HCT116 (cell line): ENCODE measurements around the gene TBCC. TPM values are rescaled to one million over a fixed set of nuclear protein-coding genes. Genes with fewer than 3 reads are reported as not detected.

Experiments
- ATAC-seq: fragments of 200-7000 bp; cut with Tn5 transposase; 2 replicates; pipeline ENCODE4 v1.9.1; 2020; ENCODE audit warnings: mild to moderate bottlenecking, moderate library complexity
- BruUV-seq: library from RNA; stranded (reverse); fragments of 400-500 nt; replicated peaks from 2 replicates; lab custom pipeline; 2021; lab: Mats Ljungman, UMichigan
- CTCF ChIA-PET: fragments of 300-600 bp; sonication (Branson Sonifier 250); formaldehyde crosslinking; loops from one replicate; lab custom pipeline; 2021; ENCODE audit warnings: antibody characterized with exemption; lab: Charles Lee
- POLR2A ChIA-PET: fragments of 300-600, 350-600 bp; sonication (Branson Sonifier 250); formaldehyde crosslinking; loops from one replicate; lab custom pipeline; 2021; ENCODE audit warnings: antibody characterized with exemption; lab: Charles Lee
- RAD21 ChIA-PET, 2 experiments: fragments of 300-600 bp; sonication (Branson Sonifier 250); formaldehyde crosslinking; loops; one replicate each; lab custom pipeline; 2023; ENCODE audit warnings: low total read pairs in 2 of 2; ENCODE audit not compliant: uncharacterized antibody in 2 of 2, unreplicated experiment in 2 of 2, low non-redundant PET in 1 of 2; lab: Charles Lee
- DNase-seq: peaks from one replicate; pipeline ENCODE4 v3.0.0-alpha.2; 2010; ENCODE audit warnings: low read depth, low spot score
- H2AFZ ChIP-seq: fragments of 200-600 bp; shearing (Covaris generic), sonication (generic); 2 replicates; pipeline ENCODE4 v1.6.1; 2017; ENCODE audit warnings: low read depth, mixed run types, mixed read lengths, antibody characterized with exemption, low read length; ENCODE audit not compliant: poor library complexity, severe bottlenecking
- H3K27ac ChIP-seq: 2 replicates; pipeline ENCODE4 v1.5.1; 2012; ENCODE audit warnings: low read depth, low read length
- H3K27me3 ChIP-seq: fragments of 200-600 bp; sonication (generic); 2 replicates; pipeline ENCODE4 v1.6.1; 2016; ENCODE audit warnings: mixed run types, low read length, mixed read lengths; ENCODE audit not compliant: insufficient read depth
- H3K36me3 ChIP-seq, 2 experiments: fragments of 200-500 bp in 1 of 2; fragments of 200-600 bp in 1 of 2; sonication (Bioruptor generic) in 1 of 2; sonication (generic) in 1 of 2; 2 replicates each; pipeline versions ENCODE4 v1.5.1 to v1.6.1; 2014 to 2016; ENCODE audit warnings: low read length in 2 of 2, inconsistent platforms in 1 of 2, mixed read lengths in 1 of 2, mixed run types in 1 of 2; ENCODE audit not compliant: insufficient read depth in 2 of 2, control insufficient read depth in 1 of 2
- H3K4me1 ChIP-seq, 2 experiments: fragments of 200-600 bp in 1 of 2; sonication (generic) in 1 of 2; 2 replicates each; pipeline versions ENCODE4 v1.5.1 to v1.6.1; 2012 to 2017; ENCODE audit warnings: low read length in 2 of 2, inconsistent platforms in 1 of 2, mild to moderate bottlenecking in 1 of 2, mixed read lengths in 1 of 2, mixed run types in 1 of 2, moderate library complexity in 1 of 2; ENCODE audit not compliant: insufficient read depth in 2 of 2, control insufficient read depth in 1 of 2
- H3K4me2 ChIP-seq: fragments of 200-600 bp; sonication (generic); 2 replicates; pipeline ENCODE4 v1.6.1; 2017; ENCODE audit warnings: mixed run types, low read length, mixed read lengths
- H3K4me3 ChIP-seq, 2 experiments: fragments of 200-600 bp in 1 of 2; sonication (generic) in 1 of 2; replicated peaks in 1 of 2; 2 replicates each; pipeline ENCODE4 v1.5.1; 2011 to 2016; ENCODE audit warnings: low read length in 2 of 2, control low read depth in 1 of 2, low read depth in 1 of 2, mild to moderate bottlenecking in 1 of 2, mixed read lengths in 1 of 2, mixed run types in 1 of 2
- H3K79me2 ChIP-seq: fragments of 200-600 bp; sonication (generic); 2 replicates; pipeline ENCODE4 v1.6.1; 2017; ENCODE audit warnings: mild to moderate bottlenecking, mixed run types, low read length, moderate library complexity, mixed read lengths; ENCODE audit not compliant: insufficient read depth
- H3K9ac ChIP-seq: fragments of 200-600 bp; sonication (generic); 2 replicates; pipeline ENCODE4 v1.6.1; 2016; ENCODE audit warnings: low read length, mixed read lengths
- H3K9me2 ChIP-seq: fragments of 200-600 bp; sonication (generic), shearing (Covaris generic); 2 replicates; pipeline ENCODE4 v1.6.1; 2017; ENCODE audit warnings: mixed run types, mild to moderate bottlenecking, moderate library complexity; ENCODE audit not compliant: insufficient read depth
- H3K9me3 ChIP-seq, 2 experiments: fragments of 200-500 bp in 1 of 2; fragments of 200-600 bp in 1 of 2; sonication (Bioruptor generic) in 1 of 2; sonication (generic) in 1 of 2; 2 replicates each; pipeline ENCODE4 v1.6.1; 2014 to 2017; ENCODE audit warnings: low read length in 2 of 2, mixed read lengths in 2 of 2, inconsistent platforms in 1 of 2, low read depth in 1 of 2, mild to moderate bottlenecking in 1 of 2, mixed run types in 1 of 2, moderate library complexity in 1 of 2; ENCODE audit not compliant: control insufficient read depth in 1 of 2, insufficient read depth in 1 of 2
- H4K20me1 ChIP-seq: fragments of 200-600 bp; sonication (generic), shearing (Covaris generic); 2 replicates; pipeline ENCODE4 v1.6.1; 2017; ENCODE audit warnings: mixed run types, mild to moderate bottlenecking, moderate library complexity; ENCODE audit not compliant: insufficient read depth
- CEBPB ChIP-seq: IDR thresholded peaks from 2 replicates; pipeline ENCODE4 v1.6.1; 2012; ENCODE audit warnings: low read depth
- EGR1 ChIP-seq: IDR thresholded peaks from 2 replicates; pipeline ENCODE4 v1.6.1; 2012; ENCODE audit warnings: low read depth
- ELF1 ChIP-seq: IDR thresholded peaks from 2 replicates; pipeline ENCODE4 v1.6.1; 2012; ENCODE audit warnings: low read depth, borderline replicate concordance
- EZH2phosphoT487 ChIP-seq: fragments of 200-600 bp; IDR thresholded peaks from 2 replicates; pipeline ENCODE4 v1.6.1; 2018; ENCODE audit warnings: antibody characterized with exemption, borderline replicate concordance
- FOSL1 ChIP-seq: IDR thresholded peaks from 2 replicates; pipeline ENCODE4 v1.6.1; 2012; ENCODE audit warnings: low read depth
- RAD21 ChIP-seq: IDR thresholded peaks from 2 replicates; pipeline ENCODE4 v1.6.1; 2012; ENCODE audit warnings: low read depth, mild to moderate bottlenecking
- SIN3A ChIP-seq: IDR thresholded peaks from 2 replicates; pipeline ENCODE4 v1.6.1; 2012; ENCODE audit warnings: low read depth
- SP1 ChIP-seq: IDR thresholded peaks from 2 replicates; pipeline ENCODE4 v1.6.1; 2012; ENCODE audit warnings: low read depth
- TCF7L2 ChIP-seq: IDR thresholded peaks from 2 replicates; pipeline ENCODE4 v1.7.0; 2011; ENCODE audit warnings: borderline replicate concordance, inconsistent platforms; ENCODE audit not compliant: insufficient read depth, insufficient read length; ENCODE audit errors: extremely low read depth
- intact Hi-C: fragments of 100-400 bp; cut with micrococcal nuclease; formaldehyde crosslinking; loops from 2 replicates; pipeline ENCODE4 v1.10.0; 2022
- total RNA-seq: library from RNA; stranded (reverse); gene quantifications from one replicate; pipeline ENCODE4 v1.2.1, GENCODE V29; 2021; ENCODE audit not compliant: unreplicated experiment
- TF ChIP-seq, protein P1 (sequence below): IDR thresholded peaks from 2 replicates; pipeline ENCODE4 v1.6.1; 2011; ENCODE audit warnings: mild to moderate bottlenecking, low read length, moderate library complexity; ENCODE audit not compliant: insufficient replicate concordance; ENCODE audit errors: extremely low read depth
- TF ChIP-seq, protein P2 (sequence below), 3 experiments: fragments of 200-600 bp in 1 of 3; sonication (generic) in 1 of 3; IDR thresholded peaks in 2 of 3; conservative IDR thresholded peaks in 1 of 3; 2 replicates each; pipeline ENCODE4 v1.5.1; 2012 to 2017; ENCODE audit warnings: low read depth in 2 of 3, low read length in 2 of 3, antibody characterized with exemption in 1 of 3, borderline replicate concordance in 1 of 3, control low read depth in 1 of 3, mild to moderate bottlenecking in 1 of 3, mixed read lengths in 1 of 3, mixed run types in 1 of 3, moderate library complexity in 1 of 3; ENCODE audit not compliant: insufficient read depth in 1 of 3
- TF ChIP-seq, protein P3 (sequence below): IDR thresholded peaks from 2 replicates; pipeline ENCODE4 v1.6.1; 2012
- TF ChIP-seq, protein P4 (sequence below): IDR thresholded peaks from 2 replicates; pipeline ENCODE4 v1.6.1; 2012

The TBCC gene
- total RNA-seq, 1 experiment from 2014 or later = 17.1 TPM

DNA sequence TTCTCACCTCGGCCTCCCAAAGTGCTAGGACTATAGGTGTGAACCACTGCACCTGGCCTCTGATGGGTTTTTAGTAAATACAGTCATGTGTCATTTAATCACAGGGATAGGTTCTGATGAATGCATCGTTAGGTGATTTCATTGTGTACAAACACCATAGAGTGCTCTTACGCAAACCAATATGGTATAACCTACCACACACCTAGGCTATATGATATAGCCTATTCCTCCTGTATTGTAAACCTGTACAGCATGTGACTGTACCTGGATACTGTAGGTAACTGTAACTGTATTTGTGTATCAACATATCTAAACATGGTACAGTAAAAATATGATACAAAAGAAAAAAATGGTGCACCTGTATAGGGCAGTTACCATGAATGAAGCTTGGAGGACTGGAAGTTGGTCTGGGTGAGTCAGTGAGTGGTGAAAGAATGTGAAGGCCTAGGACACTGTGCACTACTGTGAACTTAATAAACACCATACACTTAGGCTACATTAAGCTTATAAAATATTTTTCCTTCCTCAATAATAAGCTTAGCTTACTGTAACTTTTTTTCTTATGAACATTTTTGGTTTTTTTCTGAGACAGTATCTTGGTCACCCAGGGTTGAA is 45.9 kb upstream of the TBCC start:
- intact Hi-C loops = no loop called here
- Histone ChIP-seq H3K79me2 (peaks cover 8% of the 10 kb centered on the region; the same call in 1 of the 2 replicates), H3K9me2 (0 out of 2 replicates have a peak, but pooled peaks cover under 1% of the 10 kb centered on the region), H3K9me3 (no peaks in the 10 kb centered on the region), H3K9ac (no peak overlapping the region), H3K4me3 (no peak overlapping the region), H3K4me2 (no peak overlapping the region), H3K27ac (no peak overlapping the region), H2AFZ (no peak overlapping the region)
- ChIA-PET CTCF (no interaction called here), POLR2A (interaction anchor here (0.8 kb wide), 2 partner anchors 10 to 46 kb away, joined by 5 to 8 read pairs; partner anchors contain the start of genes BICRAL and TBCC)
- DNase-seq = no peak
- no TSS peak for BruUV-seq
- no peak for ATAC-seq
- TF ChIP-seq ELF1 = no peak
- TF ChIP-seq EZH2phosphoT487 = no peak
- no peak for TF ChIP-seq FOSL1
- TF ChIP-seq, all 23 proteins: peak for 0
- no peaks in the 10 kb centered on the region for H3K36me3 ChIP-seq
- RAD21 ChIA-PET = no interaction called here
- no peaks in the 10 kb centered on the region for H3K4me1 ChIP-seq
- no peaks in the 10 kb centered on the region for H3K27me3 ChIP-seq
- H4K20me1 ChIP-seq = no peaks in the 10 kb centered on the region

DNA sequence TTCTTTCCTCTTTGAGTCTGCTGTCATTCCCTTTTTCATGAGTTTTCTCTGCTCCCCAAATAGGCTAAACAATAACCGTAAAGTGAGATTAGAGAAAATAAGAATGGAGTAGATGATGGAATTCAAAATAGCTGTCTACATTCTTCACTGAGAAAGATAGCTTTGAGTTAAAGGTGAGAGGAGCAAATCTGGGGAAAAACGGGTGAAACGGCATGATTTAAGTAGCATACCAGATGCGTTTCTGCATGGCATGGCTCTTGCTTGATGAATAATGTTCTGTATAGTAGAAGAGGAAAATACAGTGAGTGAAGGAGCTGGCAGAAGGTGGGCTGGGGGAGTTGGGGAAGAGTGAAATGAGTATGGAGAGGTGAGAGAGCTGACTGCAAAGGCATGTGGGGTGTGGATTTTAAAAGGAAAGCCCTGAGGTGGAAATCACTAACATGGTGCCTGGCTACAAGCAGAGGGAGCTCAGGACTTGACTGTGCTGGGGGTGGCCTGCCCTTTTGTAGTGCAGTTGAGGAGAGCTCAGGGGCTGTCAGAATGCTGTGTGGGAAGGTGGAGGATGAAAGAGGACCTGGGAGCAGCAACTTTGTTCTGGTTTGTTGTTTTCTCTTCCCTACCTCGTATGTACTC is 44.8 kb upstream of the TBCC start:
- Histone ChIP-seq H3K9ac (no peak overlapping the region), H4K20me1 (no peaks in the 10 kb centered on the region), H3K36me3 (no peaks in the 10 kb centered on the region), H3K27me3 (no peaks in the 10 kb centered on the region), H3K9me2 (0 out of 2 replicates have a peak, but pooled peaks cover 4% of the 10 kb centered on the region), H3K9me3 (no peaks in the 10 kb centered on the region), H3K27ac (no peak overlapping the region), H3K4me1 (no peaks in the 10 kb centered on the region), H3K4me2 (no peak overlapping the region), H2AFZ (no peak overlapping the region), H3K4me3 (no peak overlapping the region), H3K79me2 (peaks cover 19% of the 10 kb centered on the region)
- no TSS peak for BruUV-seq
- ChIA-PET POLR2A (interaction anchor here (0.7 kb wide), 1 partner anchor 9 kb away, joined by 3 read pairs; the partner anchor contains the start of gene BICRAL), CTCF (no interaction called here), RAD21 (no interaction called here)
- intact Hi-C loops = no loop called here
- ATAC-seq = no peak
- no peak for DNase-seq
- TF ChIP-seq, protein P1, sequence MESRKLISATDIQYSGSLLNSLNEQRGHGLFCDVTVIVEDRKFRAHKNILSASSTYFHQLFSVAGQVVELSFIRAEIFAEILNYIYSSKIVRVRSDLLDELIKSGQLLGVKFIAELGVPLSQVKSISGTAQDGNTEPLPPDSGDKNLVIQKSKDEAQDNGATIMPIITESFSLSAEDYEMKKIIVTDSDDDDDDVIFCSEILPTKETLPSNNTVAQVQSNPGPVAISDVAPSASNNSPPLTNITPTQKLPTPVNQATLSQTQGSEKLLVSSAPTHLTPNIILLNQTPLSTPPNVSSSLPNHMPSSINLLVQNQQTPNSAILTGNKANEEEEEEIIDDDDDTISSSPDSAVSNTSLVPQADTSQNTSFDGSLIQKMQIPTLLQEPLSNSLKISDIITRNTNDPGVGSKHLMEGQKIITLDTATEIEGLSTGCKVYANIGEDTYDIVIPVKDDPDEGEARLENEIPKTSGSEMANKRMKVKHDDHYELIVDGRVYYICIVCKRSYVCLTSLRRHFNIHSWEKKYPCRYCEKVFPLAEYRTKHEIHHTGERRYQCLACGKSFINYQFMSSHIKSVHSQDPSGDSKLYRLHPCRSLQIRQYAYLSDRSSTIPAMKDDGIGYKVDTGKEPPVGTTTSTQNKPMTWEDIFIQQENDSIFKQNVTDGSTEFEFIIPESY = no peak
- TF ChIP-seq RAD21 (no peak), SIN3A (no peak), SP1 (no peak), EGR1 (no peak), TCF7L2 (no peak), CEBPB (no peak)
- TF ChIP-seq, protein P2, sequence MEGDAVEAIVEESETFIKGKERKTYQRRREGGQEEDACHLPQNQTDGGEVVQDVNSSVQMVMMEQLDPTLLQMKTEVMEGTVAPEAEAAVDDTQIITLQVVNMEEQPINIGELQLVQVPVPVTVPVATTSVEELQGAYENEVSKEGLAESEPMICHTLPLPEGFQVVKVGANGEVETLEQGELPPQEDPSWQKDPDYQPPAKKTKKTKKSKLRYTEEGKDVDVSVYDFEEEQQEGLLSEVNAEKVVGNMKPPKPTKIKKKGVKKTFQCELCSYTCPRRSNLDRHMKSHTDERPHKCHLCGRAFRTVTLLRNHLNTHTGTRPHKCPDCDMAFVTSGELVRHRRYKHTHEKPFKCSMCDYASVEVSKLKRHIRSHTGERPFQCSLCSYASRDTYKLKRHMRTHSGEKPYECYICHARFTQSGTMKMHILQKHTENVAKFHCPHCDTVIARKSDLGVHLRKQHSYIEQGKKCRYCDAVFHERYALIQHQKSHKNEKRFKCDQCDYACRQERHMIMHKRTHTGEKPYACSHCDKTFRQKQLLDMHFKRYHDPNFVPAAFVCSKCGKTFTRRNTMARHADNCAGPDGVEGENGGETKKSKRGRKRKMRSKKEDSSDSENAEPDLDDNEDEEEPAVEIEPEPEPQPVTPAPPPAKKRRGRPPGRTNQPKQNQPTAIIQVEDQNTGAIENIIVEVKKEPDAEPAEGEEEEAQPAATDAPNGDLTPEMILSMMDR (IDR thresholded peaks at IDR 0.05 in 2 of 3, conservative IDR thresholded peaks at IDR 0.05 in 1 of 3; ENCODE audit: borderline replicate concordance in 1 of 3, insufficient read depth in 1 of 3, low read depth in 2 of 3, low read length in 2 of 3) = no peak
- TF ChIP-seq, protein P3, sequence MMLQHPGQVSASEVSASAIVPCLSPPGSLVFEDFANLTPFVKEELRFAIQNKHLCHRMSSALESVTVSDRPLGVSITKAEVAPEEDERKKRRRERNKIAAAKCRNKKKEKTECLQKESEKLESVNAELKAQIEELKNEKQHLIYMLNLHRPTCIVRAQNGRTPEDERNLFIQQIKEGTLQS = no peak
- TF ChIP-seq, protein P4, sequence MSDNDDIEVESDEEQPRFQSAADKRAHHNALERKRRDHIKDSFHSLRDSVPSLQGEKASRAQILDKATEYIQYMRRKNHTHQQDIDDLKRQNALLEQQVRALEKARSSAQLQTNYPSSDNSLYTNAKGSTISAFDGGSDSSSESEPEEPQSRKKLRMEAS = no peak
